ENCODE data around the gene RAET1E. TPM values are rescaled to one million over a fixed set of nuclear protein-coding genes. Genes with fewer than 3 reads are reported as not detected.

The RAET1E gene
- total and polyA plus RNA-seq, 2 donors (not counting 3 experiments of a cell fraction or from before 2014, with no cell fraction given): 0.04 TPM; not detected in 1

- H3K4me3 ChIP-seq (replicated peaks in 1 of 3; ENCODE audit: insufficient read depth in 1 of 3, low read depth in 1 of 3, low read length in 3 of 3): no peak overlapping the region
- TF ChIP-seq GATA2 (IDR thresholded peaks at IDR 0.05; ENCODE audit: insufficient read depth, insufficient read length, low read depth, low read length) (no peak), POLR2AphosphoS5 (IDR thresholded peaks at IDR 0.05; ENCODE audit: insufficient read depth, low read depth, low read length) (no peak), EZH2 (IDR thresholded peaks at IDR 0.05; ENCODE audit: borderline replicate concordance, low read depth, low read length, severe bottlenecking) (no peak), MAX (IDR thresholded peaks at IDR 0.05; ENCODE audit: insufficient read depth, insufficient read length) (no peak), MYC (IDR thresholded peaks at IDR 0.05; ENCODE audit: low read depth, low read length) (no peak), CTCF (IDR thresholded peaks at IDR 0.05; ENCODE audit: extremely low read depth in 1 of 2, insufficient read depth in 1 of 2, low read depth in 1 of 2, low read length in 2 of 2) (no peak), POLR2A (IDR thresholded peaks at IDR 0.05; ENCODE audit: low read depth, low read length) (no peak)
- peaks cover 4 to 15% of the 10 kb centered on the region in 2 experiments for H3K27me3 ChIP-seq (ENCODE audit: control insufficient read depth in 2 of 2, insufficient read depth in 2 of 2, low read length in 2 of 2)
- no peaks in the 10 kb centered on the region for H3K4me1 ChIP-seq (ENCODE audit: control insufficient read depth, extremely low read depth, insufficient read depth, low read length)
- CTCF ChIA-PET: interaction anchor here (0.8 to 2.0 kb wide), 5 partner anchors 9 to 698 kb away, joined by 3 to 7 read pairs (median 4); no protein-coding TSS in a partner anchor
- BruUV-seq (replicated peaks): no TSS peak
- no peak overlapping the region for H3K4me2 ChIP-seq (ENCODE audit: insufficient read depth, low read length)
- H3K36me3 ChIP-seq (ENCODE audit: control insufficient read depth in 2 of 2, extremely low read depth in 1 of 2, insufficient read depth in 2 of 2, low read length in 2 of 2): no peaks in the 10 kb centered on the region
- no peak for DNase-seq (ENCODE audit: low read depth, low spot score)
- no peak for FAIRE-seq
- H3K9ac ChIP-seq (replicated peaks; ENCODE audit: extremely low read depth, insufficient read depth, low read length): no peak overlapping the region
- H3K27ac ChIP-seq (ENCODE audit: insufficient read depth, low read depth, low read length): no peak overlapping the region
- no peaks in the 10 kb centered on the region for H3K9me3 ChIP-seq (replicated peaks; ENCODE audit: control insufficient read depth, insufficient read depth, low read length)
- no peaks in the 10 kb centered on the region for H3K79me2 ChIP-seq (ENCODE audit: control insufficient read depth, insufficient read depth, low read length)
- H4K20me1 ChIP-seq (replicated peaks; ENCODE audit: control insufficient read depth, extremely low read depth, insufficient read depth, low read length): no peaks in the 10 kb centered on the region
- H3K9me1 ChIP-seq (replicated peaks; ENCODE audit: control insufficient read depth, extremely low read depth, insufficient read depth, low read length): no peaks in the 10 kb centered on the region
- no peak overlapping the region for H2AFZ ChIP-seq (ENCODE audit: low read depth, low read length)
- dilution Hi-C loops (cut with MboI; ENCODE audit: extremely low pct_ligation_motif_present, low sequenced_read_pairs) (no loop called here), intact Hi-C loops (cut with micrococcal nuclease) (no loop called here)
- POLR2A ChIA-PET: no interaction called here
These were observed 8.0 kb upstream of the RAET1E start for GRCh38 chr6:149905911-149906371.
